HCT116 (cell line): ENCODE results near the gene GALR2. TPM values are rescaled to one million over a fixed set of nuclear protein-coding genes. Genes with fewer than 3 reads are reported as not detected.

Experiments used
- ATAC-seq: fragments of 200-7000 bp; cut with Tn5 transposase; 2 replicates; pipeline ENCODE4 v1.9.1; 2020; ENCODE audit warnings: mild to moderate bottlenecking, moderate library complexity
- BruUV-seq: library from RNA; stranded (reverse); fragments of 400-500 nt; replicated peaks from 2 replicates; lab custom pipeline; 2021; lab: Mats Ljungman, UMichigan
- CTCF ChIA-PET: fragments of 300-600 bp; sonication (Branson Sonifier 250); formaldehyde crosslinking; loops from one replicate; lab custom pipeline; 2021; ENCODE audit warnings: antibody characterized with exemption; lab: Charles Lee
- POLR2A ChIA-PET: fragments of 300-600, 350-600 bp; sonication (Branson Sonifier 250); formaldehyde crosslinking; loops from one replicate; lab custom pipeline; 2021; ENCODE audit warnings: antibody characterized with exemption; lab: Charles Lee
- RAD21 ChIA-PET, 2 experiments: fragments of 300-600 bp; sonication (Branson Sonifier 250); formaldehyde crosslinking; loops; one replicate each; lab custom pipeline; 2023; ENCODE audit warnings: low total read pairs in 2 of 2; ENCODE audit not compliant: uncharacterized antibody in 2 of 2, unreplicated experiment in 2 of 2, low non-redundant PET in 1 of 2; lab: Charles Lee
- DNase-seq: peaks from one replicate; pipeline ENCODE4 v3.0.0-alpha.2; 2010; ENCODE audit warnings: low read depth, low spot score
- H2AFZ ChIP-seq: fragments of 200-600 bp; shearing (Covaris generic), sonication (generic); 2 replicates; pipeline ENCODE4 v1.6.1; 2017; ENCODE audit warnings: low read depth, mixed run types, mixed read lengths, antibody characterized with exemption, low read length; ENCODE audit not compliant: poor library complexity, severe bottlenecking
- H3K27ac ChIP-seq: 2 replicates; pipeline ENCODE4 v1.5.1; 2012; ENCODE audit warnings: low read depth, low read length
- H3K27me3 ChIP-seq: fragments of 200-600 bp; sonication (generic); 2 replicates; pipeline ENCODE4 v1.6.1; 2016; ENCODE audit warnings: mixed run types, low read length, mixed read lengths; ENCODE audit not compliant: insufficient read depth
- H3K36me3 ChIP-seq, 2 experiments: fragments of 200-500 bp in 1 of 2; fragments of 200-600 bp in 1 of 2; sonication (Bioruptor generic) in 1 of 2; sonication (generic) in 1 of 2; 2 replicates each; pipeline versions ENCODE4 v1.5.1 to v1.6.1; 2014 to 2016; ENCODE audit warnings: low read length in 2 of 2, inconsistent platforms in 1 of 2, mixed read lengths in 1 of 2, mixed run types in 1 of 2; ENCODE audit not compliant: insufficient read depth in 2 of 2, control insufficient read depth in 1 of 2
- H3K4me1 ChIP-seq, 2 experiments: fragments of 200-600 bp in 1 of 2; sonication (generic) in 1 of 2; 2 replicates each; pipeline versions ENCODE4 v1.5.1 to v1.6.1; 2012 to 2017; ENCODE audit warnings: low read length in 2 of 2, inconsistent platforms in 1 of 2, mild to moderate bottlenecking in 1 of 2, mixed read lengths in 1 of 2, mixed run types in 1 of 2, moderate library complexity in 1 of 2; ENCODE audit not compliant: insufficient read depth in 2 of 2, control insufficient read depth in 1 of 2
- H3K4me2 ChIP-seq: fragments of 200-600 bp; sonication (generic); 2 replicates; pipeline ENCODE4 v1.6.1; 2017; ENCODE audit warnings: mixed run types, low read length, mixed read lengths
- H3K4me3 ChIP-seq, 2 experiments: fragments of 200-600 bp in 1 of 2; sonication (generic) in 1 of 2; replicated peaks in 1 of 2; 2 replicates each; pipeline ENCODE4 v1.5.1; 2011 to 2016; ENCODE audit warnings: low read length in 2 of 2, control low read depth in 1 of 2, low read depth in 1 of 2, mild to moderate bottlenecking in 1 of 2, mixed read lengths in 1 of 2, mixed run types in 1 of 2
- H3K79me2 ChIP-seq: fragments of 200-600 bp; sonication (generic); 2 replicates; pipeline ENCODE4 v1.6.1; 2017; ENCODE audit warnings: mild to moderate bottlenecking, mixed run types, low read length, moderate library complexity, mixed read lengths; ENCODE audit not compliant: insufficient read depth
- H3K9ac ChIP-seq: fragments of 200-600 bp; sonication (generic); 2 replicates; pipeline ENCODE4 v1.6.1; 2016; ENCODE audit warnings: low read length, mixed read lengths
- H3K9me2 ChIP-seq: fragments of 200-600 bp; sonication (generic), shearing (Covaris generic); 2 replicates; pipeline ENCODE4 v1.6.1; 2017; ENCODE audit warnings: mixed run types, mild to moderate bottlenecking, moderate library complexity; ENCODE audit not compliant: insufficient read depth
- H3K9me3 ChIP-seq, 2 experiments: fragments of 200-500 bp in 1 of 2; fragments of 200-600 bp in 1 of 2; sonication (Bioruptor generic) in 1 of 2; sonication (generic) in 1 of 2; 2 replicates each; pipeline ENCODE4 v1.6.1; 2014 to 2017; ENCODE audit warnings: low read length in 2 of 2, mixed read lengths in 2 of 2, inconsistent platforms in 1 of 2, low read depth in 1 of 2, mild to moderate bottlenecking in 1 of 2, mixed run types in 1 of 2, moderate library complexity in 1 of 2; ENCODE audit not compliant: control insufficient read depth in 1 of 2, insufficient read depth in 1 of 2
- H4K20me1 ChIP-seq: fragments of 200-600 bp; sonication (generic), shearing (Covaris generic); 2 replicates; pipeline ENCODE4 v1.6.1; 2017; ENCODE audit warnings: mixed run types, mild to moderate bottlenecking, moderate library complexity; ENCODE audit not compliant: insufficient read depth
- CBX3 ChIP-seq: IDR thresholded peaks from 2 replicates; pipeline ENCODE4 v1.6.1; 2012; ENCODE audit warnings: low read depth
- CEBPB ChIP-seq: IDR thresholded peaks from 2 replicates; pipeline ENCODE4 v1.6.1; 2012; ENCODE audit warnings: low read depth
- EGR1 ChIP-seq: IDR thresholded peaks from 2 replicates; pipeline ENCODE4 v1.6.1; 2012; ENCODE audit warnings: low read depth
- ELF1 ChIP-seq: IDR thresholded peaks from 2 replicates; pipeline ENCODE4 v1.6.1; 2012; ENCODE audit warnings: low read depth, borderline replicate concordance
- EZH2 ChIP-seq: fragments of 200-600 bp; sonication (generic); IDR thresholded peaks from 2 replicates; pipeline ENCODE4 v1.6.1; 2017; ENCODE audit warnings: antibody characterized with exemption, mixed run types
- EZH2phosphoT487 ChIP-seq: fragments of 200-600 bp; IDR thresholded peaks from 2 replicates; pipeline ENCODE4 v1.6.1; 2018; ENCODE audit warnings: antibody characterized with exemption, borderline replicate concordance
- FOSL1 ChIP-seq: IDR thresholded peaks from 2 replicates; pipeline ENCODE4 v1.6.1; 2012; ENCODE audit warnings: low read depth
- JUND ChIP-seq: IDR thresholded peaks from 2 replicates; pipeline ENCODE4 v1.6.1; 2012
- POLR2A ChIP-seq: IDR thresholded peaks from 2 replicates; pipeline ENCODE4 v1.7.0; 2011; ENCODE audit warnings: borderline replicate concordance; ENCODE audit not compliant: insufficient read depth, insufficient read length; ENCODE audit errors: extremely low read depth
- RAD21 ChIP-seq: IDR thresholded peaks from 2 replicates; pipeline ENCODE4 v1.6.1; 2012; ENCODE audit warnings: low read depth, mild to moderate bottlenecking
- SIN3A ChIP-seq: IDR thresholded peaks from 2 replicates; pipeline ENCODE4 v1.6.1; 2012; ENCODE audit warnings: low read depth
- TCF7L2 ChIP-seq: IDR thresholded peaks from 2 replicates; pipeline ENCODE4 v1.7.0; 2011; ENCODE audit warnings: borderline replicate concordance, inconsistent platforms; ENCODE audit not compliant: insufficient read depth, insufficient read length; ENCODE audit errors: extremely low read depth
- YY1 ChIP-seq: IDR thresholded peaks from 2 replicates; pipeline ENCODE4 v1.6.1; 2011; ENCODE audit warnings: low read length, low read depth, moderate library complexity, mild to moderate bottlenecking; ENCODE audit not compliant: insufficient replicate concordance; ENCODE audit errors: extremely low read depth
- ZFX ChIP-seq: fragments of 450-650 bp; IDR thresholded peaks from 2 replicates; pipeline ENCODE4 v1.6.1; 2017
- ZNF274 ChIP-seq: fragments of 200-500 bp; sonication (Bioruptor generic); IDR thresholded peaks from 2 replicates; pipeline ENCODE4 v1.6.1; 2014; ENCODE audit warnings: mild to moderate bottlenecking, low read depth, low read length, inconsistent platforms
- intact Hi-C: fragments of 100-400 bp; cut with micrococcal nuclease; formaldehyde crosslinking; loops from 2 replicates; pipeline ENCODE4 v1.10.0; 2022
- total RNA-seq: library from RNA; stranded (reverse); gene quantifications from one replicate; pipeline ENCODE4 v1.2.1, GENCODE V29; 2021; ENCODE audit not compliant: unreplicated experiment
- TF ChIP-seq, protein P1 (sequence below), 3 experiments: fragments of 200-600 bp in 1 of 3; sonication (generic) in 1 of 3; IDR thresholded peaks in 2 of 3; conservative IDR thresholded peaks in 1 of 3; 2 replicates each; pipeline ENCODE4 v1.5.1; 2012 to 2017; ENCODE audit warnings: low read depth in 2 of 3, low read length in 2 of 3, antibody characterized with exemption in 1 of 3, borderline replicate concordance in 1 of 3, control low read depth in 1 of 3, mild to moderate bottlenecking in 1 of 3, mixed read lengths in 1 of 3, mixed run types in 1 of 3, moderate library complexity in 1 of 3; ENCODE audit not compliant: insufficient read depth in 1 of 3
- TF ChIP-seq, protein P2 (sequence below): IDR thresholded peaks from 2 replicates; pipeline ENCODE4 v1.6.1; 2012
- TF ChIP-seq, protein P3 (sequence below): IDR thresholded peaks from 2 replicates; pipeline ENCODE4 v1.6.1; 2011; ENCODE audit warnings: mild to moderate bottlenecking, low read length, moderate library complexity; ENCODE audit not compliant: insufficient replicate concordance; ENCODE audit errors: extremely low read depth

GALR2 gene
- total RNA-seq, 1 experiment from 2014 or later, result 0.27 TPM

DNA sequence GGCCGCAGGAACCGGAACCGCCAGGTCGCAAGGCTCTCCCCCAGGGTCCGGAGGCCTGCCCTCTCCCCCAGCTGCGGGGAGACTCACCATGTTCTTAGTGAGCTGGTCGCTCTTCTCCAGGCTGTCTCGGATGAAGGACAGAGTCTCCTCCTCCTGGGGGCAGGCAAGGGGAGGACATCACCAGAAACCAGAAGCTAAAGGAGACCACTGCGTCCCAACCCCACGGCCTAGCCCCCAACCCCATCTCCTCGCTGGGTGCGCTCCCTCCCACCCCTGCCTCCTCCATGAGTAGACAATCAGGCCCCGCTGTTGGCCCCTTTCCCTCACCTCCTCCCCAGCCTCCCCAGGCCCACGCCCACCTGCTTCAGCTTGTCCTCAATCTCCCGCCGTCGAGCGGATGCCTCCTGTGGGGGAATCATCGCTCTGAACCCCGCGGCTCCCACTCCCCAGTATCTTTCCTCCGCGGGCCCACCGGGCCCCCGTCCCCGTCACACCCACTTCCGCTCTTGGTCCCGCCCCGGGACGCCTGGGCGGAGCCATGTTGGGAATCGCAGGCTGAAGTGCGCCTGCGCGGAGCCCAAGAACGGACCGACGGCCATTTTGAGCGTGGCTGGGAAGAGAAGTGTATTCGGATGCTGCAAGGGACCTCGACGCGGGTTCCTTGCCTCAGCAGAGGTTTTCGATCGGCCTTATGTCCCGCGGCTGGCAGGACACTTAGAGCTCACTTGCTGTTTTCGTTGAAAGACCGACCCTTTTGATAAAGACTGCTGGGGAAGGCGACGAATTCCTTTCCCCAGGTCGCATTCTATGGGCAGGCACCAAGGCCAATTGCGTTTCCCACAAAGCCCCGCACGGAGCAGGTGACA lies 28.9 kb downstream of the GALR2 start, which contains the start of gene EXOC7:
EXOC7 (minus strand) TSS at position 514 of the 866 bp plus-strand sequence; CDS start at position 419, 95 bp downstream.
- H3K4me2 ChIP-seq, result peak within 1 kb of the TSS; percentile 85
- H3K27ac ChIP-seq, result peak within 1 kb of the TSS; percentile 89
- peaks cover 12 to 26% of the 10 kb centered on the region in 2 experiments for H3K4me1 ChIP-seq
- peaks cover 26% of the 10 kb centered on the region for H3K79me2 ChIP-seq
- H3K9me2 ChIP-seq, result no peaks in the 10 kb centered on the region
- H3K9ac ChIP-seq, result peak within 1 kb of the TSS; percentile 77
- CTCF ChIA-PET, result interaction anchor here (1.0 to 3.1 kb wide), 4 partner anchors 11 to 176 kb away, joined by 3 to 17 read pairs (median 5); no protein-coding TSS in a partner anchor
- RAD21 ChIA-PET, result no interaction called here
- H4K20me1 ChIP-seq, result no peaks in the 10 kb centered on the region
- H3K4me3 ChIP-seq, result peak within 1 kb of the TSS; percentile 78 to 95
- peak; percentile 90 for DNase-seq
- BruUV-seq, result TSS peak; percentile 62
- POLR2A ChIA-PET, result interaction anchor here (0.6 to 2.6 kb wide), 8 partner anchors 9 to 171 kb away, joined by 3 to 10 read pairs (median 3); partner anchors contain the start of gene EVPL
- peaks cover 18 to 20% of the 10 kb centered on the region in 2 experiments; a peak in 3 of 4 replicates for H3K36me3 ChIP-seq
- peak within 1 kb of the TSS; percentile 27 for H2AFZ ChIP-seq
- H3K27me3 ChIP-seq, result no peaks in the 10 kb centered on the region
- H3K9me3 ChIP-seq, result no peaks in the 10 kb centered on the region
- ATAC-seq, result peak; percentile 83
- intact Hi-C loops, result loop anchor here (5.0 to 10.0 kb wide), 2 partner anchors 76 to 199 kb away; partner anchors contain the start of genes EVPL and MRPL38
- TF ChIP-seq ZFX (peak; percentile 94), ZNF274 (no peak), EGR1 (no peak), TCF7L2 (no peak), FOSL1 (no peak), JUND (no peak), SIN3A (peak; percentile 76), YY1 (peak; percentile 98), RAD21 (no peak), CBX3 (no peak), CEBPB (no peak), ELF1 (no peak; the same call in 1 of the 2 replicates), EZH2 (no peak), POLR2A (peak; percentile 98), EZH2phosphoT487 (no peak)
- TF ChIP-seq, protein P1, sequence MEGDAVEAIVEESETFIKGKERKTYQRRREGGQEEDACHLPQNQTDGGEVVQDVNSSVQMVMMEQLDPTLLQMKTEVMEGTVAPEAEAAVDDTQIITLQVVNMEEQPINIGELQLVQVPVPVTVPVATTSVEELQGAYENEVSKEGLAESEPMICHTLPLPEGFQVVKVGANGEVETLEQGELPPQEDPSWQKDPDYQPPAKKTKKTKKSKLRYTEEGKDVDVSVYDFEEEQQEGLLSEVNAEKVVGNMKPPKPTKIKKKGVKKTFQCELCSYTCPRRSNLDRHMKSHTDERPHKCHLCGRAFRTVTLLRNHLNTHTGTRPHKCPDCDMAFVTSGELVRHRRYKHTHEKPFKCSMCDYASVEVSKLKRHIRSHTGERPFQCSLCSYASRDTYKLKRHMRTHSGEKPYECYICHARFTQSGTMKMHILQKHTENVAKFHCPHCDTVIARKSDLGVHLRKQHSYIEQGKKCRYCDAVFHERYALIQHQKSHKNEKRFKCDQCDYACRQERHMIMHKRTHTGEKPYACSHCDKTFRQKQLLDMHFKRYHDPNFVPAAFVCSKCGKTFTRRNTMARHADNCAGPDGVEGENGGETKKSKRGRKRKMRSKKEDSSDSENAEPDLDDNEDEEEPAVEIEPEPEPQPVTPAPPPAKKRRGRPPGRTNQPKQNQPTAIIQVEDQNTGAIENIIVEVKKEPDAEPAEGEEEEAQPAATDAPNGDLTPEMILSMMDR (IDR thresholded peaks at IDR 0.05 in 2 of 3, conservative IDR thresholded peaks at IDR 0.05 in 1 of 3; ENCODE audit: borderline replicate concordance in 1 of 3, insufficient read depth in 1 of 3, low read depth in 2 of 3, low read length in 2 of 3), result no peak
- TF ChIP-seq, protein P2, sequence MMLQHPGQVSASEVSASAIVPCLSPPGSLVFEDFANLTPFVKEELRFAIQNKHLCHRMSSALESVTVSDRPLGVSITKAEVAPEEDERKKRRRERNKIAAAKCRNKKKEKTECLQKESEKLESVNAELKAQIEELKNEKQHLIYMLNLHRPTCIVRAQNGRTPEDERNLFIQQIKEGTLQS, result no peak
- TF ChIP-seq, protein P3, sequence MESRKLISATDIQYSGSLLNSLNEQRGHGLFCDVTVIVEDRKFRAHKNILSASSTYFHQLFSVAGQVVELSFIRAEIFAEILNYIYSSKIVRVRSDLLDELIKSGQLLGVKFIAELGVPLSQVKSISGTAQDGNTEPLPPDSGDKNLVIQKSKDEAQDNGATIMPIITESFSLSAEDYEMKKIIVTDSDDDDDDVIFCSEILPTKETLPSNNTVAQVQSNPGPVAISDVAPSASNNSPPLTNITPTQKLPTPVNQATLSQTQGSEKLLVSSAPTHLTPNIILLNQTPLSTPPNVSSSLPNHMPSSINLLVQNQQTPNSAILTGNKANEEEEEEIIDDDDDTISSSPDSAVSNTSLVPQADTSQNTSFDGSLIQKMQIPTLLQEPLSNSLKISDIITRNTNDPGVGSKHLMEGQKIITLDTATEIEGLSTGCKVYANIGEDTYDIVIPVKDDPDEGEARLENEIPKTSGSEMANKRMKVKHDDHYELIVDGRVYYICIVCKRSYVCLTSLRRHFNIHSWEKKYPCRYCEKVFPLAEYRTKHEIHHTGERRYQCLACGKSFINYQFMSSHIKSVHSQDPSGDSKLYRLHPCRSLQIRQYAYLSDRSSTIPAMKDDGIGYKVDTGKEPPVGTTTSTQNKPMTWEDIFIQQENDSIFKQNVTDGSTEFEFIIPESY, result peak; percentile 28
